WTC11 (cell line): ENCODE data around the gene PRKAG2.

Experiments used
- CREB1 ChIP-seq: sonication (generic); formaldehyde crosslinking; IDR thresholded peaks from 2 replicates; pipeline ENCODE4 v1.8.0; 2023; ENCODE audit warnings: mild to moderate bottlenecking, missing genetic modification reagents
- ESRRA ChIP-seq: sonication (generic); formaldehyde crosslinking; IDR thresholded peaks from 2 replicates; pipeline ENCODE4 v1.8.1; 2022; ENCODE audit warnings: mild to moderate bottlenecking, missing genetic modification reagents, borderline replicate concordance
- IRF2 ChIP-seq: sonication (generic); formaldehyde crosslinking; IDR thresholded peaks from 2 replicates; pipeline ENCODE4 v1.8.0; 2022; ENCODE audit warnings: low read depth, missing genetic modification reagents, borderline replicate concordance
- MYBL2 ChIP-seq: sonication (generic); formaldehyde crosslinking; IDR thresholded peaks from 2 replicates; pipeline ENCODE4 v1.8.1; 2023; ENCODE audit warnings: mild to moderate bottlenecking, moderate library complexity, missing genetic modification reagents
- ZNF416 ChIP-seq: fragments of 250-450 bp; sonication (Bioruptor Pico); IDR thresholded peaks from 2 replicates; pipeline ENCODE4 v1.9.0; 2021; ENCODE audit warnings: mild to moderate bottlenecking, inconsistent platforms
- TF ChIP-seq, protein P1 (sequence below): sonication (generic); formaldehyde crosslinking; IDR thresholded peaks from 2 replicates; pipeline ENCODE4 v1.8.1; 2023; ENCODE audit warnings: mild to moderate bottlenecking, missing genetic modification reagents, moderate library complexity
- TF ChIP-seq, protein P2 (sequence below): fragments of 200-600 bp; IDR thresholded peaks from 2 replicates; pipeline ENCODE4 v1.8.0; 2022; ENCODE audit warnings: antibody characterized with exemption
- TF ChIP-seq, protein P3 (sequence below): sonication (generic); formaldehyde crosslinking; IDR thresholded peaks from 2 replicates; pipeline ENCODE4 v1.8.0; 2022; ENCODE audit warnings: mild to moderate bottlenecking, missing genetic modification reagents
- TF ChIP-seq, protein P4 (sequence below): sonication (generic); formaldehyde crosslinking; IDR thresholded peaks from 2 replicates; pipeline ENCODE4 v1.8.1; 2023; ENCODE audit warnings: mild to moderate bottlenecking, moderate library complexity, missing genetic modification reagents

DNA sequence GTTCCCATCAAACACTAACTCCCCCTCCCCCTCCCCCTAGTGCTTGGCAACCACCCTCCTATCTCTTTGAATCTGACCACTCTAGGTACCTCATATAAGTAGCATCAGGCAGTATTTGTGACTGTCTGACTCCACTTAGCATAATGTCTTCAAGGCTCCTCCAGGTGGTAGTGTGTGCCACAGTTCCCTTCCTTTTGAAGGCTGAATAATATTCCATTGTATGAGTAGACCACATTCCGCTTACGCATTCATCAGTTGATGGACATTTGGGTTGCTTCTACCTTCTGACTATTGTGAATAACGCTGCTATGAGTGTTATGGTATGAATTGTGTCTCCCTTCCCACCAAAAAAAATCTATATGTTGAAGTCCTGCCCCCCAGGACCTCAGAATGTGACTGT is 89.6 kb downstream of the PRKAG2 start:
- TF ChIP-seq ESRRA (CRISPR knock-in tag) (no peak), ZNF416 (CRISPR knock-in tag) (no peak), IRF2 (CRISPR knock-in tag) (no peak), CREB1 (CRISPR knock-in tag) (no peak), MYBL2 (CRISPR knock-in tag) (no peak)
- TF ChIP-seq, protein P1, sequence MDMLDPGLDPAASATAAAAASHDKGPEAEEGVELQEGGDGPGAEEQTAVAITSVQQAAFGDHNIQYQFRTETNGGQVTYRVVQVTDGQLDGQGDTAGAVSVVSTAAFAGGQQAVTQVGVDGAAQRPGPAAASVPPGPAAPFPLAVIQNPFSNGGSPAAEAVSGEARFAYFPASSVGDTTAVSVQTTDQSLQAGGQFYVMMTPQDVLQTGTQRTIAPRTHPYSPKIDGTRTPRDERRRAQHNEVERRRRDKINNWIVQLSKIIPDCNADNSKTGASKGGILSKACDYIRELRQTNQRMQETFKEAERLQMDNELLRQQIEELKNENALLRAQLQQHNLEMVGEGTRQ (CRISPR knock-in tag): no peak
- TF ChIP-seq, protein P2, sequence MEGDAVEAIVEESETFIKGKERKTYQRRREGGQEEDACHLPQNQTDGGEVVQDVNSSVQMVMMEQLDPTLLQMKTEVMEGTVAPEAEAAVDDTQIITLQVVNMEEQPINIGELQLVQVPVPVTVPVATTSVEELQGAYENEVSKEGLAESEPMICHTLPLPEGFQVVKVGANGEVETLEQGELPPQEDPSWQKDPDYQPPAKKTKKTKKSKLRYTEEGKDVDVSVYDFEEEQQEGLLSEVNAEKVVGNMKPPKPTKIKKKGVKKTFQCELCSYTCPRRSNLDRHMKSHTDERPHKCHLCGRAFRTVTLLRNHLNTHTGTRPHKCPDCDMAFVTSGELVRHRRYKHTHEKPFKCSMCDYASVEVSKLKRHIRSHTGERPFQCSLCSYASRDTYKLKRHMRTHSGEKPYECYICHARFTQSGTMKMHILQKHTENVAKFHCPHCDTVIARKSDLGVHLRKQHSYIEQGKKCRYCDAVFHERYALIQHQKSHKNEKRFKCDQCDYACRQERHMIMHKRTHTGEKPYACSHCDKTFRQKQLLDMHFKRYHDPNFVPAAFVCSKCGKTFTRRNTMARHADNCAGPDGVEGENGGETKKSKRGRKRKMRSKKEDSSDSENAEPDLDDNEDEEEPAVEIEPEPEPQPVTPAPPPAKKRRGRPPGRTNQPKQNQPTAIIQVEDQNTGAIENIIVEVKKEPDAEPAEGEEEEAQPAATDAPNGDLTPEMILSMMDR: no peak
- TF ChIP-seq, protein P3, sequence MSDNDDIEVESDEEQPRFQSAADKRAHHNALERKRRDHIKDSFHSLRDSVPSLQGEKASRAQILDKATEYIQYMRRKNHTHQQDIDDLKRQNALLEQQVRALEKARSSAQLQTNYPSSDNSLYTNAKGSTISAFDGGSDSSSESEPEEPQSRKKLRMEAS (CRISPR knock-in tag): no peak
- TF ChIP-seq, protein P4, sequence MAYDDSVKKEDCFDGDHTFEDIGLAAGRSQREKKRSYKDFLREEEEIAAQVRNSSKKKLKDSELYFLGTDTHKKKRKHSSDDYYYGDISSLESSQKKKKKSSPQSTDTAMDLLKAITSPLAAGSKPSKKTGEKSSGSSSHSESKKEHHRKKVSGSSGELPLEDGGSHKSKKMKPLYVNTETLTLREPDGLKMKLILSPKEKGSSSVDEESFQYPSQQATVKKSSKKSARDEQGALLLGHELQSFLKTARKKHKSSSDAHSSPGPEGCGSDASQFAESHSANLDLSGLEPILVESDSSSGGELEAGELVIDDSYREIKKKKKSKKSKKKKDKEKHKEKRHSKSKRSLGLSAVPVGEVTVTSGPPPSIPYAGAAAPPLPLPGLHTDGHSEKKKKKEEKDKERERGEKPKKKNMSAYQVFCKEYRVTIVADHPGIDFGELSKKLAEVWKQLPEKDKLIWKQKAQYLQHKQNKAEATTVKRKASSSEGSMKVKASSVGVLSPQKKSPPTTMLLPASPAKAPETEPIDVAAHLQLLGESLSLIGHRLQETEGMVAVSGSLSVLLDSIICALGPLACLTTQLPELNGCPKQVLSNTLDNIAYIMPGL: no peak
